GM23248 (cell line): ENCODE measurements around the gene WDR62.

Experiments used
- EZH2 ChIP-seq: fragments of 200-600 bp; sonication (generic); IDR thresholded peaks from 2 replicates; pipeline ENCODE4 v1.6.1; 2018; ENCODE audit warnings: antibody characterized with exemption, mild to moderate bottlenecking; ENCODE audit not compliant: insufficient read depth, poor library complexity, severe bottlenecking
- EZH2phosphoT487 ChIP-seq: fragments of 200-600 bp; sonication (generic); IDR thresholded peaks from 2 replicates; pipeline ENCODE4 v1.6.1; 2018; ENCODE audit warnings: antibody characterized with exemption, moderate library complexity, mild to moderate bottlenecking, low read depth; ENCODE audit not compliant: insufficient read depth

GRCh38 chr19:36009220-36009619 lies 45.5 kb upstream of the WDR62 start:
- TF ChIP-seq EZH2phosphoT487 (no peak), EZH2 (no peak)
